HCT116 (cell line): ENCODE results near the gene HABP2. TPM values are rescaled to one million over a fixed set of nuclear protein-coding genes. Genes with fewer than 3 reads are reported as not detected.

Source experiments
- ATAC-seq: fragments of 200-7000 bp; cut with Tn5 transposase; 2 replicates; pipeline ENCODE4 v1.9.1; 2020; ENCODE audit warnings: mild to moderate bottlenecking, moderate library complexity
- BruUV-seq: library from RNA; stranded (reverse); fragments of 400-500 nt; replicated peaks from 2 replicates; lab custom pipeline; 2021; lab: Mats Ljungman, UMichigan
- CTCF ChIA-PET: fragments of 300-600 bp; sonication (Branson Sonifier 250); formaldehyde crosslinking; loops from one replicate; lab custom pipeline; 2021; ENCODE audit warnings: antibody characterized with exemption; lab: Charles Lee
- POLR2A ChIA-PET: fragments of 300-600, 350-600 bp; sonication (Branson Sonifier 250); formaldehyde crosslinking; loops from one replicate; lab custom pipeline; 2021; ENCODE audit warnings: antibody characterized with exemption; lab: Charles Lee
- RAD21 ChIA-PET, 2 experiments: fragments of 300-600 bp; sonication (Branson Sonifier 250); formaldehyde crosslinking; loops; one replicate each; lab custom pipeline; 2023; ENCODE audit warnings: low total read pairs in 2 of 2; ENCODE audit not compliant: uncharacterized antibody in 2 of 2, unreplicated experiment in 2 of 2, low non-redundant PET in 1 of 2; lab: Charles Lee
- DNase-seq: peaks from one replicate; pipeline ENCODE4 v3.0.0-alpha.2; 2010; ENCODE audit warnings: low read depth, low spot score
- H2AFZ ChIP-seq: fragments of 200-600 bp; shearing (Covaris generic), sonication (generic); 2 replicates; pipeline ENCODE4 v1.6.1; 2017; ENCODE audit warnings: low read depth, mixed run types, mixed read lengths, antibody characterized with exemption, low read length; ENCODE audit not compliant: poor library complexity, severe bottlenecking
- H3K27ac ChIP-seq: 2 replicates; pipeline ENCODE4 v1.5.1; 2012; ENCODE audit warnings: low read depth, low read length
- H3K27me3 ChIP-seq: fragments of 200-600 bp; sonication (generic); 2 replicates; pipeline ENCODE4 v1.6.1; 2016; ENCODE audit warnings: mixed run types, low read length, mixed read lengths; ENCODE audit not compliant: insufficient read depth
- H3K36me3 ChIP-seq, 2 experiments: fragments of 200-500 bp in 1 of 2; fragments of 200-600 bp in 1 of 2; sonication (Bioruptor generic) in 1 of 2; sonication (generic) in 1 of 2; 2 replicates each; pipeline versions ENCODE4 v1.5.1 to v1.6.1; 2014 to 2016; ENCODE audit warnings: low read length in 2 of 2, inconsistent platforms in 1 of 2, mixed read lengths in 1 of 2, mixed run types in 1 of 2; ENCODE audit not compliant: insufficient read depth in 2 of 2, control insufficient read depth in 1 of 2
- H3K4me1 ChIP-seq, 2 experiments: fragments of 200-600 bp in 1 of 2; sonication (generic) in 1 of 2; 2 replicates each; pipeline versions ENCODE4 v1.5.1 to v1.6.1; 2012 to 2017; ENCODE audit warnings: low read length in 2 of 2, inconsistent platforms in 1 of 2, mild to moderate bottlenecking in 1 of 2, mixed read lengths in 1 of 2, mixed run types in 1 of 2, moderate library complexity in 1 of 2; ENCODE audit not compliant: insufficient read depth in 2 of 2, control insufficient read depth in 1 of 2
- H3K4me2 ChIP-seq: fragments of 200-600 bp; sonication (generic); 2 replicates; pipeline ENCODE4 v1.6.1; 2017; ENCODE audit warnings: mixed run types, low read length, mixed read lengths
- H3K4me3 ChIP-seq, 2 experiments: fragments of 200-600 bp in 1 of 2; sonication (generic) in 1 of 2; replicated peaks in 1 of 2; 2 replicates each; pipeline ENCODE4 v1.5.1; 2011 to 2016; ENCODE audit warnings: low read length in 2 of 2, control low read depth in 1 of 2, low read depth in 1 of 2, mild to moderate bottlenecking in 1 of 2, mixed read lengths in 1 of 2, mixed run types in 1 of 2
- H3K79me2 ChIP-seq: fragments of 200-600 bp; sonication (generic); 2 replicates; pipeline ENCODE4 v1.6.1; 2017; ENCODE audit warnings: mild to moderate bottlenecking, mixed run types, low read length, moderate library complexity, mixed read lengths; ENCODE audit not compliant: insufficient read depth
- H3K9ac ChIP-seq: fragments of 200-600 bp; sonication (generic); 2 replicates; pipeline ENCODE4 v1.6.1; 2016; ENCODE audit warnings: low read length, mixed read lengths
- H3K9me2 ChIP-seq: fragments of 200-600 bp; sonication (generic), shearing (Covaris generic); 2 replicates; pipeline ENCODE4 v1.6.1; 2017; ENCODE audit warnings: mixed run types, mild to moderate bottlenecking, moderate library complexity; ENCODE audit not compliant: insufficient read depth
- H3K9me3 ChIP-seq, 2 experiments: fragments of 200-500 bp in 1 of 2; fragments of 200-600 bp in 1 of 2; sonication (Bioruptor generic) in 1 of 2; sonication (generic) in 1 of 2; 2 replicates each; pipeline ENCODE4 v1.6.1; 2014 to 2017; ENCODE audit warnings: low read length in 2 of 2, mixed read lengths in 2 of 2, inconsistent platforms in 1 of 2, low read depth in 1 of 2, mild to moderate bottlenecking in 1 of 2, mixed run types in 1 of 2, moderate library complexity in 1 of 2; ENCODE audit not compliant: control insufficient read depth in 1 of 2, insufficient read depth in 1 of 2
- H4K20me1 ChIP-seq: fragments of 200-600 bp; sonication (generic), shearing (Covaris generic); 2 replicates; pipeline ENCODE4 v1.6.1; 2017; ENCODE audit warnings: mixed run types, mild to moderate bottlenecking, moderate library complexity; ENCODE audit not compliant: insufficient read depth
- CBX3 ChIP-seq: IDR thresholded peaks from 2 replicates; pipeline ENCODE4 v1.6.1; 2012; ENCODE audit warnings: low read depth
- CEBPB ChIP-seq: IDR thresholded peaks from 2 replicates; pipeline ENCODE4 v1.6.1; 2012; ENCODE audit warnings: low read depth
- CTCF ChIP-seq, 3 experiments: fragments of 200-600 bp in 1 of 3; sonication (generic) in 1 of 3; IDR thresholded peaks in 2 of 3; conservative IDR thresholded peaks in 1 of 3; 2 replicates each; pipeline ENCODE4 v1.5.1; 2012 to 2017; ENCODE audit warnings: low read depth in 2 of 3, low read length in 2 of 3, antibody characterized with exemption in 1 of 3, borderline replicate concordance in 1 of 3, control low read depth in 1 of 3, mild to moderate bottlenecking in 1 of 3, mixed read lengths in 1 of 3, mixed run types in 1 of 3, moderate library complexity in 1 of 3; ENCODE audit not compliant: insufficient read depth in 1 of 3
- EGR1 ChIP-seq: IDR thresholded peaks from 2 replicates; pipeline ENCODE4 v1.6.1; 2012; ENCODE audit warnings: low read depth
- ELF1 ChIP-seq: IDR thresholded peaks from 2 replicates; pipeline ENCODE4 v1.6.1; 2012; ENCODE audit warnings: low read depth, borderline replicate concordance
- EZH2phosphoT487 ChIP-seq: fragments of 200-600 bp; IDR thresholded peaks from 2 replicates; pipeline ENCODE4 v1.6.1; 2018; ENCODE audit warnings: antibody characterized with exemption, borderline replicate concordance
- POLR2A ChIP-seq: IDR thresholded peaks from 2 replicates; pipeline ENCODE4 v1.7.0; 2011; ENCODE audit warnings: borderline replicate concordance; ENCODE audit not compliant: insufficient read depth, insufficient read length; ENCODE audit errors: extremely low read depth
- RAD21 ChIP-seq: IDR thresholded peaks from 2 replicates; pipeline ENCODE4 v1.6.1; 2012; ENCODE audit warnings: low read depth, mild to moderate bottlenecking
- SIN3A ChIP-seq: IDR thresholded peaks from 2 replicates; pipeline ENCODE4 v1.6.1; 2012; ENCODE audit warnings: low read depth
- SP1 ChIP-seq: IDR thresholded peaks from 2 replicates; pipeline ENCODE4 v1.6.1; 2012; ENCODE audit warnings: low read depth
- SRF ChIP-seq: IDR thresholded peaks from 2 replicates; pipeline ENCODE4 v1.6.1; 2012; ENCODE audit warnings: low read depth
- TCF7L2 ChIP-seq: IDR thresholded peaks from 2 replicates; pipeline ENCODE4 v1.7.0; 2011; ENCODE audit warnings: borderline replicate concordance, inconsistent platforms; ENCODE audit not compliant: insufficient read depth, insufficient read length; ENCODE audit errors: extremely low read depth
- YY1 ChIP-seq: IDR thresholded peaks from 2 replicates; pipeline ENCODE4 v1.6.1; 2011; ENCODE audit warnings: low read length, low read depth, moderate library complexity, mild to moderate bottlenecking; ENCODE audit not compliant: insufficient replicate concordance; ENCODE audit errors: extremely low read depth
- ZBTB33 ChIP-seq: IDR thresholded peaks from 2 replicates; pipeline ENCODE4 v1.6.1; 2011; ENCODE audit warnings: mild to moderate bottlenecking, low read length, moderate library complexity; ENCODE audit not compliant: insufficient replicate concordance; ENCODE audit errors: extremely low read depth
- ZFX ChIP-seq: fragments of 450-650 bp; IDR thresholded peaks from 2 replicates; pipeline ENCODE4 v1.6.1; 2017
- ZNF274 ChIP-seq: fragments of 200-500 bp; sonication (Bioruptor generic); IDR thresholded peaks from 2 replicates; pipeline ENCODE4 v1.6.1; 2014; ENCODE audit warnings: mild to moderate bottlenecking, low read depth, low read length, inconsistent platforms
- intact Hi-C: fragments of 100-400 bp; cut with micrococcal nuclease; formaldehyde crosslinking; loops from 2 replicates; pipeline ENCODE4 v1.10.0; 2022
- total RNA-seq: library from RNA; stranded (reverse); gene quantifications from one replicate; pipeline ENCODE4 v1.2.1, GENCODE V29; 2021; ENCODE audit not compliant: unreplicated experiment
- TF ChIP-seq, protein P1 (sequence below): IDR thresholded peaks from 2 replicates; pipeline ENCODE4 v1.6.1; 2012; ENCODE audit warnings: low read depth

The HABP2 gene
- total RNA-seq, 1 experiment from 2014 or later: 0.20 TPM

DNA sequence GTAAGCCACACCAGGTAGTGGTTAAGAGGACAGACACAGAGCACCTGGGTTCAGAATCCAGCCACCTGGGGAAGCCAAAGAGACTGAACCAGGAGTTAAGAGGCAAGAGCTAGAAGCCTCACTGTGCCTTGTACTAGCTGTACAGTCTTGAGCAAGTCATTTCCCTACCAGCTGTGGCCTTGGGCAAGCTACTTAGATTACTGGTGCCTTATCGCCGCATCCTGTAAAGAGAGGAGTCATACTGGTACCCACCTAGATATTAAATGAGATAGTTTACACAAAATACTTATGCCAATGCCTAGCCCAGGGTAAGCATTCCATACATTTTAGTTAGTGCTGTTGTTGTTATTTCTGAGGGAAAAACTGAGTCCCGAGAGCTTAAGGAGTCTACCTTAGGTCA is 47.7 kb downstream of the HABP2 start:
- Histone ChIP-seq H3K27me3 (peaks cover 42% of the 10 kb centered on the region), H3K4me1 (no peaks in the 10 kb centered on the region), H3K4me2 (no peak overlapping the region), H3K4me3 (no peak overlapping the region), H3K9ac (no peak overlapping the region), H3K27ac (no peak overlapping the region), H3K36me3 (no peaks in the 10 kb centered on the region), H2AFZ (no peak overlapping the region), H3K9me3 (no peaks in the 10 kb centered on the region), H3K9me2 (no peaks in the 10 kb centered on the region), H4K20me1 (no peaks in the 10 kb centered on the region), H3K79me2 (no peaks in the 10 kb centered on the region)
- intact Hi-C loops: no loop called here
- RAD21 ChIA-PET: no interaction called here
- TF ChIP-seq RAD21 (no peak), ZFX (no peak), ZNF274 (no peak), SIN3A (no peak), ELF1 (no peak), CTCF (IDR thresholded peaks at IDR 0.05 in 2 of 3, conservative IDR thresholded peaks at IDR 0.05 in 1 of 3; ENCODE audit: borderline replicate concordance in 1 of 3, insufficient read depth in 1 of 3, low read depth in 2 of 3, low read length in 2 of 3) (no peak), YY1 (no peak), CEBPB (no peak), CBX3 (no peak), POLR2A (no peak), EGR1 (no peak), EZH2phosphoT487 (no peak), TCF7L2 (no peak), SRF (no peak), ZBTB33 (no peak), SP1 (no peak)
- TF ChIP-seq, protein P1, sequence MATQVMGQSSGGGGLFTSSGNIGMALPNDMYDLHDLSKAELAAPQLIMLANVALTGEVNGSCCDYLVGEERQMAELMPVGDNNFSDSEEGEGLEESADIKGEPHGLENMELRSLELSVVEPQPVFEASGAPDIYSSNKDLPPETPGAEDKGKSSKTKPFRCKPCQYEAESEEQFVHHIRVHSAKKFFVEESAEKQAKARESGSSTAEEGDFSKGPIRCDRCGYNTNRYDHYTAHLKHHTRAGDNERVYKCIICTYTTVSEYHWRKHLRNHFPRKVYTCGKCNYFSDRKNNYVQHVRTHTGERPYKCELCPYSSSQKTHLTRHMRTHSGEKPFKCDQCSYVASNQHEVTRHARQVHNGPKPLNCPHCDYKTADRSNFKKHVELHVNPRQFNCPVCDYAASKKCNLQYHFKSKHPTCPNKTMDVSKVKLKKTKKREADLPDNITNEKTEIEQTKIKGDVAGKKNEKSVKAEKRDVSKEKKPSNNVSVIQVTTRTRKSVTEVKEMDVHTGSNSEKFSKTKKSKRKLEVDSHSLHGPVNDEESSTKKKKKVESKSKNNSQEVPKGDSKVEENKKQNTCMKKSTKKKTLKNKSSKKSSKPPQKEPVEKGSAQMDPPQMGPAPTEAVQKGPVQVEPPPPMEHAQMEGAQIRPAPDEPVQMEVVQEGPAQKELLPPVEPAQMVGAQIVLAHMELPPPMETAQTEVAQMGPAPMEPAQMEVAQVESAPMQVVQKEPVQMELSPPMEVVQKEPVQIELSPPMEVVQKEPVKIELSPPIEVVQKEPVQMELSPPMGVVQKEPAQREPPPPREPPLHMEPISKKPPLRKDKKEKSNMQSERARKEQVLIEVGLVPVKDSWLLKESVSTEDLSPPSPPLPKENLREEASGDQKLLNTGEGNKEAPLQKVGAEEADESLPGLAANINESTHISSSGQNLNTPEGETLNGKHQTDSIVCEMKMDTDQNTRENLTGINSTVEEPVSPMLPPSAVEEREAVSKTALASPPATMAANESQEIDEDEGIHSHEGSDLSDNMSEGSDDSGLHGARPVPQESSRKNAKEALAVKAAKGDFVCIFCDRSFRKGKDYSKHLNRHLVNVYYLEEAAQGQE: no peak
- no TSS peak for BruUV-seq
- POLR2A ChIA-PET: no interaction called here
- CTCF ChIA-PET: no interaction called here
- DNase-seq (no peak), ATAC-seq (no peak)
